Inflammatory macrophage treated with lipopolysaccharide for 1 hour (primary cell): ENCODE data around the gene EGLN3.

Experiments
- DNase-seq, 2 donors: peaks; one replicate each; pipeline ENCODE4 v3.0.0-alpha.2; 2020 to 2022

EGLN3 gene

GRCh38 chr14:33909380-33910084 lies 41.3 kb downstream of the EGLN3 start:
- no peak for DNase-seq

- no peak for DNase-seq
Observed at GRCh38 chr14:33908540-33909223, 42.2 kb downstream of the EGLN3 start.

- DNase-seq = no peak
Observed at GRCh38 chr14:33906968-33907367, 43.9 kb downstream of the EGLN3 start.

- DNase-seq = no peak
Observed at GRCh38 chr14:33904609-33905008, 46.3 kb downstream of the EGLN3 start.

GRCh38 chr14:33903369-33903768 lies 47.5 kb downstream of the EGLN3 start:
- DNase-seq = no peak

GRCh38 chr14:33902363-33902762 lies 48.5 kb downstream of the EGLN3 start:
- DNase-seq = no peak

- no peak for DNase-seq
Observed at GRCh38 chr14:33901426-33902155, 49.3 kb downstream of the EGLN3 start.

- no peak for DNase-seq
Observed at GRCh38 chr14:33900706-33901105, 50.2 kb downstream of the EGLN3 start.

- no peak for DNase-seq
Observed at GRCh38 chr14:33899723-33900341, 51.0 kb downstream of the EGLN3 start.

- DNase-seq = no peak
Observed at GRCh38 chr14:33897878-33898535, 52.9 kb downstream of the EGLN3 start.

GRCh38 chr14:33897382-33897781 lies 53.5 kb downstream of the EGLN3 start:
- DNase-seq = no peak

- no peak for DNase-seq
Observed at GRCh38 chr14:33894339-33894738, 56.5 kb downstream of the EGLN3 start.

- no peak for DNase-seq
Observed at GRCh38 chr14:33891700-33892099, 59.2 kb downstream of the EGLN3 start.

- DNase-seq = no peak
Observed at GRCh38 chr14:33884916-33885315, 66.0 kb downstream of the EGLN3 start.

- DNase-seq = no peak
Observed at GRCh38 chr14:33880330-33880729, 70.5 kb downstream of the EGLN3 start.

- no peak for DNase-seq
Observed at GRCh38 chr14:33879684-33880286, 71.1 kb downstream of the EGLN3 start.

- DNase-seq = no peak
Observed at GRCh38 chr14:33876274-33876673, 74.6 kb downstream of the EGLN3 start.
